ENCODE measurements around the gene CDK18.

- TF ChIP-seq GABPA (IDR thresholded peaks at IDR 0.05; ENCODE audit: low read depth) (no peak), POLR2AphosphoS5 (IDR thresholded peaks at IDR 0.05; ENCODE audit: low read depth) (no peak), CTCF (IDR thresholded peaks at IDR 0.05; ENCODE audit: insufficient read depth, low read length) (no peak), REST (IDR thresholded peaks at IDR 0.05; ENCODE audit: insufficient replicate concordance, low read depth) (no peak), SPI1 (IDR thresholded peaks at IDR 0.05; ENCODE audit: borderline replicate concordance, low read depth) (no peak)
Measured at GRCh38 chr1:205513774-205514173, 9.3 kb downstream of the CDK18 start.
